ENCODE results near the gene CHKA.

The CHKA gene

GRCh38 chr11:68121067-68121899 is at the start of gene CHKA:
Gene CHKA, minus strand, starts transcription at chr11:68121388. Its CDS starts 211 bp downstream, at chr11:68121177.
- peak; percentile 98 for DNase-seq (ENCODE audit: low spot score)

- no peak for DNase-seq (ENCODE audit: low spot score)
Observed at GRCh38 chr11:68169442-68169841, 48.3 kb upstream of the CHKA start.

- DNase-seq (ENCODE audit: low spot score): no peak
Observed at GRCh38 chr11:68168694-68169093, 47.5 kb upstream of the CHKA start.

- no peak for DNase-seq (ENCODE audit: low spot score)
Observed at GRCh38 chr11:68167474-68167873, 46.3 kb upstream of the CHKA start.

- no peak for DNase-seq (ENCODE audit: low spot score)
Observed at GRCh38 chr11:68166969-68167368, 45.8 kb upstream of the CHKA start.

GRCh38 chr11:68165601-68166000 is 44.4 kb upstream of the CHKA start:
- DNase-seq (ENCODE audit: low spot score): no peak

GRCh38 chr11:68164437-68164836 is 43.2 kb upstream of the CHKA start:
- peak; percentile 54 for DNase-seq (ENCODE audit: low spot score)

GRCh38 chr11:68163691-68164090 is 42.5 kb upstream of the CHKA start:
- DNase-seq (ENCODE audit: low spot score): no peak

GRCh38 chr11:68160100-68160695 is 39.0 kb upstream of the CHKA start:
- DNase-seq (ENCODE audit: low spot score): no peak

- no peak for DNase-seq (ENCODE audit: low spot score)
Observed at GRCh38 chr11:68159665-68160064, 38.5 kb upstream of the CHKA start.

GRCh38 chr11:68159161-68159560 is 38.0 kb upstream of the CHKA start:
- no peak for DNase-seq (ENCODE audit: low spot score)

GRCh38 chr11:68158580-68158979 is 37.4 kb upstream of the CHKA start:
- no peak for DNase-seq (ENCODE audit: low spot score)

GRCh38 chr11:68153742-68154141 is 32.6 kb upstream of the CHKA start:
- DNase-seq (ENCODE audit: low spot score): no peak

- DNase-seq (ENCODE audit: low spot score): no peak
Observed at GRCh38 chr11:68150037-68150436, 28.8 kb upstream of the CHKA start.

GRCh38 chr11:68149417-68149816 is 28.2 kb upstream of the CHKA start:
- no peak for DNase-seq (ENCODE audit: low spot score)

- no peak for DNase-seq (ENCODE audit: low spot score)
Observed at GRCh38 chr11:68148879-68149278, 27.7 kb upstream of the CHKA start.

- DNase-seq (ENCODE audit: low spot score): no peak
Observed at GRCh38 chr11:68148071-68148805, 27.1 kb upstream of the CHKA start.

GRCh38 chr11:68146704-68147474 is 25.7 kb upstream of the CHKA start:
- DNase-seq (ENCODE audit: low spot score): peak; percentile 58

GRCh38 chr11:68146010-68146540 is 24.9 kb upstream of the CHKA start:
- no peak for DNase-seq (ENCODE audit: low spot score)

- DNase-seq (ENCODE audit: low spot score): no peak
Observed at GRCh38 chr11:68145120-68145866, 24.1 kb upstream of the CHKA start.

GRCh38 chr11:68143310-68143689 is 22.1 kb upstream of the CHKA start:
- DNase-seq (ENCODE audit: low spot score): no peak

Data from AG20443 (cell line).